HG02938 (cell line): Measurements from ENCODE around the gene NRG3.
"Not testable (repeated sequence)": the region's sequence is repeated elsewhere in the genome, so short reads cannot be mapped to it uniquely, and the experiment has no call there.

Experiments used
- ATAC-seq: cut with Tn5 transposase; IDR thresholded peaks from one replicate; pipeline ENCODE4 v1.9.1; 2021; ENCODE audit warnings: mild to moderate bottlenecking, moderate library complexity; ENCODE audit not compliant: unreplicated experiment

Gene NRG3

GRCh38 chr10:82653244-82654155 is 778.5 kb downstream of the NRG3 start:
- ATAC-seq, result no peak

- no peak for ATAC-seq
Observed at GRCh38 chr10:82660205-82660604, 785.2 kb downstream of the NRG3 start.

GRCh38 chr10:82660986-82661385 is 786.0 kb downstream of the NRG3 start:
- no peak for ATAC-seq

- ATAC-seq, result no peak
Observed at GRCh38 chr10:82661701-82662100, 786.7 kb downstream of the NRG3 start.

GRCh38 chr10:82668221-82668895 is 793.4 kb downstream of the NRG3 start:
- ATAC-seq, result no peak

- ATAC-seq, result no peak
Observed at GRCh38 chr10:82674036-82674435, 799.0 kb downstream of the NRG3 start.

GRCh38 chr10:82677932-82678331 is 802.9 kb downstream of the NRG3 start:
- not testable (repeated sequence) for ATAC-seq

- ATAC-seq, result not testable (repeated sequence)
Observed at GRCh38 chr10:82678451-82678850, 803.5 kb downstream of the NRG3 start.

- ATAC-seq, result no peak
Observed at GRCh38 chr10:82680608-82681007, 805.6 kb downstream of the NRG3 start.

GRCh38 chr10:82683945-82684344 is 809.0 kb downstream of the NRG3 start:
- no peak for ATAC-seq

GRCh38 chr10:82685087-82685486 is 810.1 kb downstream of the NRG3 start:
- ATAC-seq, result no peak

GRCh38 chr10:82691211-82691610 is 816.2 kb downstream of the NRG3 start:
- ATAC-seq, result no peak

GRCh38 chr10:82692458-82692857 is 817.5 kb downstream of the NRG3 start:
- no peak for ATAC-seq

- no peak for ATAC-seq
Observed at GRCh38 chr10:82721831-82722230, 846.8 kb downstream of the NRG3 start.

GRCh38 chr10:82722273-82722672 is 847.3 kb downstream of the NRG3 start:
- no peak for ATAC-seq

GRCh38 chr10:82736305-82736704 is 861.3 kb downstream of the NRG3 start:
- no peak for ATAC-seq

GRCh38 chr10:82737549-82737948 is 862.6 kb downstream of the NRG3 start:
- no peak for ATAC-seq

- ATAC-seq, result no peak
Observed at GRCh38 chr10:82738592-82738991, 863.6 kb downstream of the NRG3 start.

- no peak for ATAC-seq
Observed at GRCh38 chr10:82742478-82742877, 867.5 kb downstream of the NRG3 start.

- no peak for ATAC-seq
Observed at GRCh38 chr10:82742898-82743297, 867.9 kb downstream of the NRG3 start.

- ATAC-seq, result no peak
Observed at GRCh38 chr10:82750538-82750937, 875.5 kb downstream of the NRG3 start.

GRCh38 chr10:82757397-82757796 is 882.4 kb downstream of the NRG3 start:
- no peak for ATAC-seq
